HepG2 (cell line): ENCODE measurements around the gene NES. TPM values are rescaled to one million over a fixed set of nuclear protein-coding genes. Genes with fewer than 3 reads are reported as not detected.

Experiments used
- ATAC-seq: fragments of 200-7000 bp; cut with Tn5 transposase; 3 replicates; pipeline ENCODE4 v1.9.1; 2020; ENCODE audit warnings: mild to moderate bottlenecking, moderate library complexity
- BruUV-seq: library from RNA; stranded (reverse); fragments of 400-500 nt; replicated peaks from 2 replicates; lab custom pipeline; 2021; lab: Mats Ljungman, UMichigan
- CTCF ChIA-PET: fragments of 300-600 bp; formaldehyde crosslinking; extraction: SDS; loops from one replicate; lab custom pipeline; 2021; ENCODE audit warnings: low total read pairs, inconsistent platforms, low intra/inter-chr PET ratio; lab: Yijun Ruan, JAX
- POLR2A ChIA-PET: fragments of 350-600 bp; sonication (Branson Sonifier 250); formaldehyde crosslinking; loops from one replicate; lab custom pipeline; 2020; ENCODE audit warnings: antibody characterized with exemption, inconsistent platforms; lab: Yijun Ruan, JAX
- DNase-seq: peaks from one replicate; pipeline ENCODE4 v3.0.0-alpha.2; 2015; ENCODE audit warnings: low spot score
- FAIRE-seq: peaks from 3 replicates; lab custom pipeline; 2011; peaks lifted over from hg19 to GRCh38; lab: Jason Lieb, UNC
- H2AFZ ChIP-seq: one replicate; pipeline ENCODE4 v1.6.1; 2011; ENCODE audit warnings: low read length, inconsistent platforms
- H3K27ac ChIP-seq: fragments of 300-600 bp; 3 replicates; pipeline ENCODE4 v1.8.0; 2011; ENCODE audit warnings: mixed run types, mild to moderate bottlenecking, mixed read lengths, low read length, inconsistent platforms; ENCODE audit not compliant: insufficient read depth; ENCODE audit errors: extremely low read length
- H3K27me3 ChIP-seq, 2 experiments: fragments of 200-600 bp in 1 of 2; 2 replicates in 1 of 2; 3 replicates in 1 of 2; pipeline versions ENCODE4 v1.6.0 to v1.8.0; 2011; ENCODE audit warnings: low read length in 2 of 2, mild to moderate bottlenecking in 2 of 2, moderate library complexity in 2 of 2, inconsistent platforms in 1 of 2; ENCODE audit not compliant: insufficient read depth in 2 of 2, control insufficient read depth in 1 of 2
- H3K36me3 ChIP-seq, 2 experiments: fragments of 200-600 bp in 1 of 2; replicated peaks in 1 of 2; 2 replicates in 1 of 2; 3 replicates in 1 of 2; pipeline versions ENCODE4 v1.5.1 to v1.8.0; 2011; ENCODE audit warnings: low read length in 2 of 2, inconsistent platforms in 1 of 2; ENCODE audit not compliant: insufficient read depth in 2 of 2, control insufficient read depth in 1 of 2
- H3K4me1 ChIP-seq: 2 replicates; pipeline ENCODE4 v1.5.1; 2012; ENCODE audit warnings: low read length, inconsistent platforms; ENCODE audit not compliant: insufficient read depth
- H3K4me2 ChIP-seq: 2 replicates; pipeline ENCODE4 v1.6.0; 2011; ENCODE audit warnings: low read depth, low read length, inconsistent platforms
- H3K4me3 ChIP-seq, 3 experiments: fragments of 200-600 bp in 1 of 3; sonication (generic), shearing (Covaris generic) in 1 of 3; replicated peaks in 1 of 3; 2 replicates each; pipeline ENCODE4 v1.5.1; 2011 to 2016; ENCODE audit warnings: low read length in 3 of 3, inconsistent platforms in 2 of 3, low read depth in 2 of 3, mild to moderate bottlenecking in 2 of 3, control low read depth in 1 of 3, mixed read lengths in 1 of 3; ENCODE audit not compliant: insufficient read depth in 1 of 3
- H3K79me2 ChIP-seq: one replicate; pipeline ENCODE4 v1.6.1; 2011; ENCODE audit warnings: low read length, inconsistent platforms; ENCODE audit not compliant: insufficient read depth
- H3K9ac ChIP-seq: 2 replicates; pipeline ENCODE4 v1.6.0; 2011; ENCODE audit warnings: mild to moderate bottlenecking, low read depth, low read length, inconsistent platforms; ENCODE audit not compliant: insufficient read depth
- H3K9me3 ChIP-seq: 2 replicates; pipeline ENCODE4 v1.5.1; 2012; ENCODE audit warnings: mild to moderate bottlenecking, low read length
- H4K20me1 ChIP-seq: 2 replicates; pipeline ENCODE4 v1.6.0; 2011; ENCODE audit warnings: inconsistent platforms, mild to moderate bottlenecking, low read length, moderate library complexity; ENCODE audit not compliant: insufficient read depth
- AGO1 ChIP-seq: fragments of 200-400 bp; formaldehyde crosslinking; IDR thresholded peaks from 2 replicates; pipeline ENCODE4 v1.6.1; 2017; ENCODE audit warnings: mild to moderate bottlenecking, low read depth, low read length, moderate library complexity; ENCODE audit not compliant: poor library complexity, severe bottlenecking
- AGO2 ChIP-seq: fragments of 200-400 bp; formaldehyde crosslinking; optimal IDR thresholded peaks from 2 replicates; pipeline ENCODE3; 2017; ENCODE audit warnings: mild to moderate bottlenecking, low read depth, low read length, moderate library complexity
- DNMT3B ChIP-seq: conservative IDR thresholded peaks from 2 replicates; pipeline ENCODE4 v1.6.1; 2016; ENCODE audit warnings: missing biosample characterization, control low read depth
- ETV5 ChIP-seq: IDR thresholded peaks from 2 replicates; pipeline ENCODE4 v1.6.1; 2018; ENCODE audit warnings: missing biosample characterization, missing genetic modification reagents, inconsistent platforms, borderline replicate concordance
- SP4 ChIP-seq: sonication (generic); formaldehyde crosslinking; IDR thresholded peaks from 2 replicates; pipeline ENCODE4 v1.8.1; 2023; ENCODE audit warnings: mild to moderate bottlenecking, missing genetic modification reagents
- ZEB1 ChIP-seq: IDR thresholded peaks from 2 replicates; pipeline ENCODE4 v1.6.1; 2012; ENCODE audit warnings: mild to moderate bottlenecking, low read depth, inconsistent platforms; ENCODE audit not compliant: insufficient replicate concordance
- ZNF879 ChIP-seq: sonication (generic); formaldehyde crosslinking; IDR thresholded peaks from 2 replicates; pipeline ENCODE4 v1.8.1; 2023; ENCODE audit warnings: missing genetic modification reagents
- ZSCAN30 ChIP-seq: sonication (generic); formaldehyde crosslinking; IDR thresholded peaks from 2 replicates; pipeline ENCODE4 v1.5.0; 2020; ENCODE audit warnings: mild to moderate bottlenecking, missing genetic modification reagents
- WGBS: methylation state at CpG from one replicate; pipeline ENCODE4 v1.1.6; 2017; ENCODE audit warnings: low lambda C conversion rate; 5-methylcytosine and 5-hydroxymethylcytosine counted together
- in situ Hi-C: cut with HindIII; loops from 2 replicates; pipeline ENCODE4 v1.10.0; 2017; ENCODE audit warnings: low pct_unique_long_range_greater_than_20kb; ENCODE audit not compliant: extremely low pct_ligation_motif_present
- intact Hi-C: fragments of 100-400 bp; cut with micrococcal nuclease; formaldehyde crosslinking; loops from one replicate; pipeline ENCODE4 v1.10.0; 2022; ENCODE audit not compliant: unreplicated experiment
- polyA plus RNA-seq, 8 experiments: library from polyadenylated mRNA; depleted of rRNA in 3 of 8; stranded (reverse) in 7 of 8; unstranded in 1 of 8; fragments of >200 nt; fragmentation: Illumina TruSeq in 4 of 8; extraction: Trizol in 4 of 8; gene quantifications; 2 replicates each; pipeline versions ENCODE4 v1.2.1 to v1.2.3, GENCODE V29; 2011 to 2016; ENCODE audit warnings: low read depth in 4 of 8, missing spikeins in 1 of 8, mixed read lengths in 1 of 8; ENCODE audit not compliant: insufficient read depth in 1 of 8
- total RNA-seq, 5 experiments: library from RNA; depleted of rRNA; stranded (reverse); fragments of >200 nt; fragmentation: Illumina TruSeq; extraction: Trizol; gene quantifications; 2 replicates each; pipeline ENCODE4 v1.2.3, GENCODE V29; 2016; ENCODE audit warnings: low read depth in 1 of 5

NES gene
- total and polyA plus RNA-seq, 2 of the 13 experiments (the other 11 are each of a cell fraction or from before 2014, with no cell fraction given): 1.7 to 16.6 TPM

DNA sequence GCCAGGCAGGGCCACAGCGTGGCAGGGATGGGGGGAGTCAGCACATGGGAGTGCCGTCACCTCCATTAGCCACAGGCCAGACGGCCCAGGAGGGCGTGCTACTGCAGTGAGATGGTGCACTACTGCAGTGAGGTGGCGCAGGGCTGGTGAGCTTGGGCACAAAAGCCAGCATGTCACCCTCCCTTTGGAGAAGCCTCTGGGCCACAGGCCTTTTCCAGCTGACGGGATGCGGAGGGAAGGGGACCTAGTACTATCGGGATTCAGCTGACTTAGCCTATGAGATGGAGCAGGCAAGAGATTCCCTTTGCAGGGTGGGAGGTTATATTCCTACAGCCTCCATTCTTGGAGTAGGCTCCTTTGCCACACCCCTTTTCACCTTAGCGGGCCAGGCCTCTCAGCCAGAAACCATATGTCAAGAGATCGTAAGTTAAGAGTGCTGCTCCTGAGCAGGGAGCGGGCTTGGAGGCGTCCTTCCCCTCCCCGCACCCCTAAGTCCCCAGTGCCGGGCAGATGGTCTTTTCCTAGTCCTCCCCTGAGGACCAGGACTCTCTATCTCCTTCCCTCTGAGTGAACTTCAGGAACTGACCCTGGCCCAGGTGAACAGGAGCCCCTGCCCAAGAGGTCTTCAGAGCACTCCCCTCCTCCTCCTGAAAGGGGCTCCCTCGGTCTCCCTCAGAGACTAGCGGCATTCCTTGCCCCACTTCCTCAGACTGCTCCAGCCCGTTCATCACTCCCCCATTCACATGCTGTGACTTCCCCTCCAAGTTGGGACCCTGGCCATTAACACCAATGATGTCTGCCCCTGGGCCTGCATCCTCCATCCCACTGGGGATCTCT lies 8.2 kb downstream of the NES start:
- Histone ChIP-seq H3K36me3 (no peaks in the 10 kb centered on the region), H3K27me3 (no peaks in the 10 kb centered on the region), H3K4me3 (no peak overlapping the region), H2AFZ (no peak overlapping the region), H3K79me2 (no peaks in the 10 kb centered on the region), H4K20me1 (no peaks in the 10 kb centered on the region), H3K4me2 (no peak overlapping the region), H3K9ac (no peak overlapping the region), H3K9me3 (no peaks in the 10 kb centered on the region), H3K27ac (no peak overlapping the region)
- WGBS: 67% methylated on average over 13 of the region's 17 CpGs
- ATAC-seq: peak; percentile 18
- intact Hi-C loops: loop anchor here (10.0 kb wide), 1 partner anchor 56 kb away; the partner anchor contains the start of genes ISG20L2 and METTL25B
- BruUV-seq: TSS peak; percentile 4
- in situ Hi-C loops: no loop called here
- POLR2A ChIA-PET: no interaction called here
- DNase-seq: no peak
- no peak for FAIRE-seq
- TF ChIP-seq AGO2: peak; percentile 63
- TF ChIP-seq SP4 (CRISPR knock-in tag): no peak
- no peak for TF ChIP-seq ETV5 (CRISPR knock-in tag)
- TF ChIP-seq AGO1: no peak
- no peak for TF ChIP-seq ZNF879 (CRISPR knock-in tag)
- TF ChIP-seq ZSCAN30 (CRISPR knock-in tag): no peak
- TF ChIP-seq DNMT3B (CRISPR knock-in tag): no peak
- TF ChIP-seq ZEB1: no peak
- TF ChIP-seq, all 625 proteins: peak for 1
- H3K4me1 ChIP-seq: peaks cover 60% of the 10 kb centered on the region
- CTCF ChIA-PET: no interaction called here
